ENCODE results near the gene STX8.

Gene STX8

DNA sequence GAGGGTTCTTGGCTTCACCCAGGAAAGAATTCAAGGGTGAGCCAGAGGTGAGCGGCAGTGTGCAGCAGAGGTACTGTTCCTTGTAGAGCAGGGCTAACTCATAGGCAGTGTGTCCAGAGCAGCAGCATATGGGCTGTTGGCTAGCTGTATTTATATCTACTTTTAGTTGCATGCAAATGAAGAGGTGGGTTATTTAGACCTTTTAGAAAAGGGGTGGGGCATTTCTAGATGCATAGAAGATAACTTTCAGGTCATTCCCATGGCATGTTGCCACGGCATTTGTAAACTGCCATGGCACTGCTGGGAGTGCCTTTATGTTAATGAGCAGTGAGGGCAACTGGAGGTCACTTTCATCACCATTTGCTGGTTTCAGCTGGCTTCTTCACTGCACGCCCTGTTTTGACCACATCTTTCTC lies 141.0 kb downstream of the STX8 start:
- no peak overlapping the region for H3K4me3 ChIP-seq (ENCODE audit: low read length)
- no peak for DNase-seq (ENCODE audit: low read depth)
- TF ChIP-seq, protein P1, sequence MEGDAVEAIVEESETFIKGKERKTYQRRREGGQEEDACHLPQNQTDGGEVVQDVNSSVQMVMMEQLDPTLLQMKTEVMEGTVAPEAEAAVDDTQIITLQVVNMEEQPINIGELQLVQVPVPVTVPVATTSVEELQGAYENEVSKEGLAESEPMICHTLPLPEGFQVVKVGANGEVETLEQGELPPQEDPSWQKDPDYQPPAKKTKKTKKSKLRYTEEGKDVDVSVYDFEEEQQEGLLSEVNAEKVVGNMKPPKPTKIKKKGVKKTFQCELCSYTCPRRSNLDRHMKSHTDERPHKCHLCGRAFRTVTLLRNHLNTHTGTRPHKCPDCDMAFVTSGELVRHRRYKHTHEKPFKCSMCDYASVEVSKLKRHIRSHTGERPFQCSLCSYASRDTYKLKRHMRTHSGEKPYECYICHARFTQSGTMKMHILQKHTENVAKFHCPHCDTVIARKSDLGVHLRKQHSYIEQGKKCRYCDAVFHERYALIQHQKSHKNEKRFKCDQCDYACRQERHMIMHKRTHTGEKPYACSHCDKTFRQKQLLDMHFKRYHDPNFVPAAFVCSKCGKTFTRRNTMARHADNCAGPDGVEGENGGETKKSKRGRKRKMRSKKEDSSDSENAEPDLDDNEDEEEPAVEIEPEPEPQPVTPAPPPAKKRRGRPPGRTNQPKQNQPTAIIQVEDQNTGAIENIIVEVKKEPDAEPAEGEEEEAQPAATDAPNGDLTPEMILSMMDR (conservative IDR thresholded peaks at IDR 0.05; ENCODE audit: low read length): no peak

DNA sequence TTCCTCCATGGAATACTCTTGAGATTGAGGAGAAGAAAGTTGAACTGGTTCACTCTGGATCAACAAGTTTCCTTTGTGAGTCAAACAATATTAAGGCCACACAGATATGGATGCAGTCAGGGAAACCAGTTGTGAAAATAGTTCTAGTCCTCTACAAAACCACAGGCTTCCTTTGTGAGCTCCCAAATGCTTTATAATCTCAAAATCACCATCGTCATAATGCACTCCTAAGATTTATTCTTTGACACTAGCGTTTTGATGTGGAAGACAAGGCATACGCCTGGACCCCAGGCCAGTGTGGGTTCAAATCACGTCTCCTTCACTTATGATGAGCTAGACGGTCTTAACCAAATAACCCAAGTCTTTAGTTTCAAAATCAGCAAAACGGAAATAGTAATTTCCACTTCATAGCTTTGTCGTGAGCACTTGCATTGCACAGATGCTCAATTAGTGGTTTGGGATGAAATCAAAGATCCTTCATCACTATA lies 142.6 kb downstream of the STX8 start:
- TF ChIP-seq, protein P1 (conservative IDR thresholded peaks at IDR 0.05; ENCODE audit: low read length): no peak
- H3K4me3 ChIP-seq (ENCODE audit: low read length): peak overlapping the region; percentile 27
- DNase-seq (ENCODE audit: low read depth): peak; percentile 81

DNA sequence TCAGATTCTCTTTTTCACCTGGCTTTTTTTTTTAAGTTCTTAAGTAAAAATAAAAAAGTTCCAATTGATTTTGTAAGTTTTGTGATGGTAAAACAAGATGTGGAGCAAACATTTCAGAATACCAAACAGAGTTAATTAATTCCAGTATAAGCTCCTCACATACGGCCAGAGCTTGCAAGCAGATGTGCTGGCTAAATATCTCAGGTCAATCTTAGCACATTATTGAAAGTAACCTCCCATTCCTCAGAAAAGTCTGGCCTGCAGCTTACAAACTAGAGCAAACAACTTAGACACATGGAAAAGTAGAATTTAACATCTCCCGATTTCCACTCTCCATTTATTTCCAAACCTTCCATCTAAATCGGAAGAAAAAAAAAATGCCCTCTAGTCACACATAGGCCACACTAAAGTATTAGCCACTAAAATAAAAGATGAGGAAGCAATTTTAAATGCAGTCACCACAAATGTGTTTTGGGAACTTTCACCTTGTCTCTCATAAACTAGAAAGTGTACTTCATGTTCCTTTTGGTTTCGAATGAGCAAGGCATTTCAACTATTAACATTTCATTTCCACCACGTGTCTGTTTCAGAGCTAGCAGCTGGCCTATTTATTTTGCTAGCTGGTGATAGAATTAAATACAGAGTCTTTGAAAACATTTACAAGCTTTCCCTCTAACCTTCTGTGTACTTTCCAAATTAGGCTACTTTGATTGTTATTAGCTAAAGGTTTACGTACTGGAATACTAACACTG lies 143.3 kb downstream of the STX8 start:
- TF ChIP-seq, protein P1 (conservative IDR thresholded peaks at IDR 0.05; ENCODE audit: low read length): no peak
- DNase-seq (ENCODE audit: low read depth): peak; percentile 71
- H3K4me3 ChIP-seq (ENCODE audit: low read length): no peak overlapping the region; the same call in 1 of the 2 replicates

DNA sequence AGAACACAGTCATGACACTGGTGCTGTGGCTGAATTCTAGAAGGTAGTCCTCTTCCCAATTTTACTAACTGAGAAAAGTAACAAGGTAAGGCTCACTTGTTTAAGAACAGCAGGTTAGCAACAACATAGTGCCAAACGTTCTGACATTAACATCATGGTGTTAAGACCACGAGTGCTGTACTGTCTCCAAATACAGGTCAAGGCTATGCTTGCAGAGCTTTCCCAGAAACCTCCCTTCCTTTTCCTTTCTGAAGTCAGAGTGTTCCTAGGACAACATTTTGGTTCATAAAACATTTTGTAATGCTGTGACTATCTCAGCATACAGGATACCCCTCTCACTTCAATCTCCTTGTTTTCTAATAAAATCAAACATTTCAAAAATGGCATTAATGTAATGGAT lies 144.0 kb downstream of the STX8 start:
- H3K4me3 ChIP-seq (ENCODE audit: low read length): no peak overlapping the region
- TF ChIP-seq, protein P1 (conservative IDR thresholded peaks at IDR 0.05; ENCODE audit: low read length): no peak
- DNase-seq (ENCODE audit: low read depth): no peak

DNA sequence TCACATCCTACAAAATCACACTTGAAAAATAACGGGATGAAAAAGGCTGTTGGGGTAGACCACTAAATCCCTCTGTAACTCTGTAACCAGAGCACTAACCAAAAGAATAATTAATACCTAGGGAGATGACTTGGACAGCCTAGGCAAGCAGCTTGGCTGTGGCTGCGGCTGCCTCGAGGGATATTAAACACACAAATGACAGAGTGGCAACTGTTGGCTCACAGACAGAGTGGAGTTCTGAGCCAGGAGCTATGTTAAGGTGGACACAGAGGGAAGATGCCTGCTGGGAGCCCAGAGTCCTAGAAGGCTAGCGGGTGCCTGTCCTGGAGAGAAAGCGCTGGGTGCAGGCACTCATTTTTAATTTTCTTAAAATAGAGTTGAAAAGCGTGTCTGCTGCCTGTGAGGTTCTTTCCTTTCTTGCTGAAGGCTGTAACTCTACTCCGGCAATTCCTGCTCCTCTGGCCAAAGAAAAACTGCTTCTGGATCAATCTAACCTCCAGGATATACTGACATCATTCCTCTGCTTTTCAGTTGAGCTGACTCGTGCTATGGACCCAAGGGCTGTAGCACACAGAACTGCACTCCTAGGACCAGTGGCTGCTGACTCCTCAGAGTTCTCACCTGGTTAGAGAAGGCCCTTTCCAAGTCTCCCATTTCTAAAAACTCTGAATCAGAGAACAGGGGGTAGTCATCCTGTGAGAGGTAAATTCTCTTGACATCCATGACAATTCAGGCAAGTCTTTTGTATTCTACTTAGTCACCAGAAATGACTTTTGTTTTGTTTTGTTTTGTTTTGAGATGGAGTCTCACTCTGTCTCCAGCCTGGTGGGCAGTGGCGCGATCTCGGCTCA lies 147.9 kb downstream of the STX8 start:
- no peak overlapping the region for H3K4me3 ChIP-seq (ENCODE audit: low read length)
- DNase-seq (ENCODE audit: low read depth): no peak
- TF ChIP-seq, protein P1 (conservative IDR thresholded peaks at IDR 0.05; ENCODE audit: low read length): no peak

DNA sequence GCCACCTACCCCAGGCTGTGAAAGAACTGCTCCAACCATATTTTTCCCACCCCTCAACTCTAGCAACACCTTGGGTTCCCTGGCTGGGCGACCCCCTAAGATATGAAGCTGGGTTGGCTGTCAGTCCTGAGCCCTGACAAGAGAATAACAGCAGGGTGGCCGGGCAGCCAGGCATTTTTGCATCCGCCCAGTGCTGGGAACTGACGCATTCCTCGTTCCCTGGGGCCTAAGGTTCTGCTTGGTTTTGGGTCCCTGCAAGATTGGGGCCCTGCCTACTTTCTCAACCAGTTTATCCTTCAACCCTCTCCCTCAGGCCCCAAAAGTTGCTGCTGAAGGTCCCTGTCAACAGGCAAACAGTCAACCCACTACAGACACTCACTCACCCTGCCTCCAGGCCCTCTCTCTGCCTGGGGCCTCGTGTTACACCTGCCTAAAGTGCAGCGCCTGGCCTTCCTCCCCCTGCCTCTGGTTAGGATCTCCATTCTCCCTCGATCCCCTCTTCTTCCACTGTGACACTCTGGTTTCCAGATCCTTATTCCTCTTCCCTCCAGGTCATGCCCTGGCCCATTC lies 151.5 kb downstream of the STX8 start:
- no peak overlapping the region for H3K4me3 ChIP-seq (ENCODE audit: low read length)
- TF ChIP-seq, protein P1 (conservative IDR thresholded peaks at IDR 0.05; ENCODE audit: low read length): no peak
- DNase-seq (ENCODE audit: low read depth): no peak
